ENCODE data around the gene CACNA1C.

CACNA1C gene

GRCh38 chr12:2439332-2440100 lies 386.7 kb downstream of the CACNA1C start:
- DNase-seq = no peak

GRCh38 chr12:2443776-2444175 lies 391.0 kb downstream of the CACNA1C start:
- DNase-seq = no peak

- no peak for DNase-seq
Measured at GRCh38 chr12:2445968-2446367, 393.2 kb downstream of the CACNA1C start.

- no peak for DNase-seq
Measured at GRCh38 chr12:2447861-2448260, 395.1 kb downstream of the CACNA1C start.

- DNase-seq = no peak
Measured at GRCh38 chr12:2449586-2449985, 396.8 kb downstream of the CACNA1C start.

GRCh38 chr12:2450553-2450952 lies 397.8 kb downstream of the CACNA1C start:
- no peak for DNase-seq

GRCh38 chr12:2451025-2451424 lies 398.2 kb downstream of the CACNA1C start:
- DNase-seq = no peak

GRCh38 chr12:2451497-2451896 lies 398.7 kb downstream of the CACNA1C start:
- DNase-seq = no peak

- no peak for DNase-seq
Measured at GRCh38 chr12:2453076-2453760, 400.4 kb downstream of the CACNA1C start.

- no peak for DNase-seq
Measured at GRCh38 chr12:2453761-2454090, 400.9 kb downstream of the CACNA1C start.

- DNase-seq = no peak
Measured at GRCh38 chr12:2454601-2455177, 401.9 kb downstream of the CACNA1C start.

- no peak for DNase-seq
Measured at GRCh38 chr12:2455410-2455809, 402.6 kb downstream of the CACNA1C start.

- DNase-seq = no peak
Measured at GRCh38 chr12:2456122-2456812, 403.5 kb downstream of the CACNA1C start.

- DNase-seq = no peak
Measured at GRCh38 chr12:2456813-2457186, 404.0 kb downstream of the CACNA1C start.

GRCh38 chr12:2457215-2457932 lies 404.6 kb downstream of the CACNA1C start:
- no peak for DNase-seq

- no peak for DNase-seq
Measured at GRCh38 chr12:2457933-2458414, 405.2 kb downstream of the CACNA1C start.

- no peak for DNase-seq
Measured at GRCh38 chr12:2460051-2460670, 407.4 kb downstream of the CACNA1C start.

- DNase-seq = no peak
Measured at GRCh38 chr12:2461046-2461445, 408.3 kb downstream of the CACNA1C start.

- DNase-seq = no peak
Measured at GRCh38 chr12:2461645-2462044, 408.9 kb downstream of the CACNA1C start.

- DNase-seq = no peak
Measured at GRCh38 chr12:2462087-2462486, 409.3 kb downstream of the CACNA1C start.

GRCh38 chr12:2463719-2464118 lies 410.9 kb downstream of the CACNA1C start:
- DNase-seq = no peak

- no peak for DNase-seq
Measured at GRCh38 chr12:2465681-2466080, 412.9 kb downstream of the CACNA1C start.

Measured in activated CD4-positive, alpha-beta T cell treated with anti-CD3 and anti-CD28 coated beads, Interleukin-2, amount 50 U/mL, for 4 hours (primary cell).